ENCODE results near the gene TMEM91.

DNA sequence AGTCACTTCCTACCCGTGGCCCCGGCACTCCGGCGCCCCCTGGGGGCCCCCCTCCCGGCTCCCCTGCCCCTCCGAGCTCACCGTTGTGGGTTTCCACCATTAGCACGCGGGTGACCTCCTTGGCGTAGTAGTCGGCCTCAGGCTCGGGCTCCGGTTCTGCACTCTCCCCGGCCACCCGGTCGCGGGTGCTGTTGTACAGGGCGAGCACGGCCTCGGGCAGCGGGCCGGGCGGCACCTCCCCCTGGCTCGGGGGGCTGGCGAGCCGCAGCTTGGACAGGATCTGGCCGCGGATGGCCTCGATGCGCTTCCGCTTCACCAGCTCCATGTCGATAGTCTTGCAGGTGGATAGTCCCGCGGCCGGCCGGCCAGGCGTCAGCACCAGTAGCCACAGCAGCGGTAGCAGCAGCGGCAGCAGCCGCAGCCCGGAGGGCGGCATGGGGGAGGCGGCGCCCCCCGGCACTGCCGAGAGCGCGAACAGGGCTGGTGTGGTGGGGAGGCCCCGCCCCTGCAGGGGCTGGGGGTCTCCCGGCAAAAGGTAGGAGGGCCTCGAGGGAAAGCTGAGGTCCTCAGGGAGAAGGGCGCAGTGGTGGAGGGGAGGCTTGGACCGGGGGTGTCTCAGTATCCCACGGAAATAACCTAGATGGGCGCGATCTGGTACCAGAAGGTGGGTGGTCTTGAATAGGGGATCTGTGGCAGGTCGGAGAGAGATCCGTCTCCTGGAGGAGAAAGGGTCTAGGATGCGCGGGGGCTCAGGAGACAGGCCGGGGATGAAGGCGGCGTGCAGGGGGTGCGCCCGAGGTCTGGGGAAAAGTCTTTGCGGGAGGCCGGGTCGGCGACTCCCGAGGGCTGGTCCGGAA is 23.5 kb upstream of the TMEM91 start:
- TF ChIP-seq CCAR2 (optimal IDR thresholded peaks at IDR 0.05; ENCODE audit: low read depth, low read length) (no peak), POLR2A (IDR thresholded peaks at IDR 0.05; ENCODE audit: insufficient read depth in 1 of 2, low read depth in 2 of 2, low read length in 2 of 2) (peak in 1 of 2 experiments; percentile 54; a peak in 2 of 4 replicates), ZNF501 (CRISPR knock-in tag; IDR thresholded peaks at IDR 0.05) (peak; percentile 73), NFKBIZ (CRISPR knock-in tag; IDR thresholded peaks at IDR 0.05) (no peak), MXD4 (CRISPR knock-in tag; IDR thresholded peaks at IDR 0.05) (peak; percentile 44; the same call in 1 of the 2 replicates)

Measured in HepG2 (cell line).